ENCODE results near the gene MAPK11.

The MAPK11 gene

DNA sequence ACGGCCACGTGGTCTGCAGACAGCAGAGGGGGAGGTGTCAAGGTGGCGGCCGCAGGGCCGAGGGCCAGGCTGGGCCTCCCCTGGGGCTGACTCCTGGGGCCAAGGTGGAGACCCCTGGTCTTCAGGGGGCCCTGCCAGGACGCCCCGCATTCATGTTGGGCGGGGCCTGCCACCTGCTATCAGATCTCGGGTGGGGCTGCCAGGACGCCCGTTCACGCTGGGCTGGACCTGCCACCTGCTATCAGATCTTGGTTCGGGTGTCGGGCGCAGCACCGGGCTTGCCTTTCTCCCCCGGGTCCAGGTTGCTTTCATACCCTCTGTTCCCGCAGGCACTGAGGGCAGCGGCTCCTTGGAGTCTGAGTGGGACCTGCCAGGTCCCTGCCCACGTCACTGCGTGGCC lies 16.1 kb upstream of the MAPK11 start:
- Histone ChIP-seq H3K27ac (no peak overlapping the region), H3K4me3 (no peak overlapping the region)
- no peak for DNase-seq (ENCODE audit: low spot score)
- TF ChIP-seq, protein P1, sequence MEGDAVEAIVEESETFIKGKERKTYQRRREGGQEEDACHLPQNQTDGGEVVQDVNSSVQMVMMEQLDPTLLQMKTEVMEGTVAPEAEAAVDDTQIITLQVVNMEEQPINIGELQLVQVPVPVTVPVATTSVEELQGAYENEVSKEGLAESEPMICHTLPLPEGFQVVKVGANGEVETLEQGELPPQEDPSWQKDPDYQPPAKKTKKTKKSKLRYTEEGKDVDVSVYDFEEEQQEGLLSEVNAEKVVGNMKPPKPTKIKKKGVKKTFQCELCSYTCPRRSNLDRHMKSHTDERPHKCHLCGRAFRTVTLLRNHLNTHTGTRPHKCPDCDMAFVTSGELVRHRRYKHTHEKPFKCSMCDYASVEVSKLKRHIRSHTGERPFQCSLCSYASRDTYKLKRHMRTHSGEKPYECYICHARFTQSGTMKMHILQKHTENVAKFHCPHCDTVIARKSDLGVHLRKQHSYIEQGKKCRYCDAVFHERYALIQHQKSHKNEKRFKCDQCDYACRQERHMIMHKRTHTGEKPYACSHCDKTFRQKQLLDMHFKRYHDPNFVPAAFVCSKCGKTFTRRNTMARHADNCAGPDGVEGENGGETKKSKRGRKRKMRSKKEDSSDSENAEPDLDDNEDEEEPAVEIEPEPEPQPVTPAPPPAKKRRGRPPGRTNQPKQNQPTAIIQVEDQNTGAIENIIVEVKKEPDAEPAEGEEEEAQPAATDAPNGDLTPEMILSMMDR (IDR thresholded peaks at IDR 0.05) = no peak

DNA sequence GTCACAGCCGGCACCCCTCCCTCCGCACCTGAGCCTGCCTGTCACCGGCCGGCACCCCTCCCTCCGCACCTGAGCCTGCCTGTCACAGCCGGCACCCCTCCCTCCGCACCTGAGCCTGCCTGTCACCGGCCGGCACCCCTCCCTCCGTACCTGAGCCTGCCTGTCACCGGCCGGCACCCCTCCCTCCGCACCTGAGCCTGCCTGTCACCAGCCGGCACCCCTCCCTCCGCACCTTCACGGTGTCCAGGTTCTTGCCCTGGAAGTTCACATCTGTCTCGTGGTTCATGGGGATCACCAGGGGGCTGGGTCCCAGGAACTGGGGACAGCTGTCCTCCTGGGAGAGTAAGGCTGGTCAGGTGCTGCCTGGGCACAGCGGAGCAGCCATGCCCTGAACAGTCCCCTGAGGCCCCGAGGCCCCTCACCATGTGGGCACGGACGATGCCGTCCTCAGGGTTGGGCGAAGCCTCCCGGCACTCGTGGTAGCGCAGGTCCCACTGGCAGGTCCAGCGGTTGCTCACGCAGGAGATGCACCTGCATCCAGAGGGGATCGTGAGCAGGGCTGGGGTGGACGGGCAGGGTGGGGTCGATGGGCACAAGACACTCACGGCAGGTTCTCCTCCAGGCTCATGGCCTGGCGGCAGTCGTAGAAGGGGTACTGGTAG lies 15.5 kb upstream of the MAPK11 start:
- no peak overlapping the region for H3K4me3 ChIP-seq
- no peak overlapping the region for H3K27ac ChIP-seq
- DNase-seq (ENCODE audit: low spot score) = no peak
- TF ChIP-seq, protein P1 (IDR thresholded peaks at IDR 0.05) = no peak

DNA sequence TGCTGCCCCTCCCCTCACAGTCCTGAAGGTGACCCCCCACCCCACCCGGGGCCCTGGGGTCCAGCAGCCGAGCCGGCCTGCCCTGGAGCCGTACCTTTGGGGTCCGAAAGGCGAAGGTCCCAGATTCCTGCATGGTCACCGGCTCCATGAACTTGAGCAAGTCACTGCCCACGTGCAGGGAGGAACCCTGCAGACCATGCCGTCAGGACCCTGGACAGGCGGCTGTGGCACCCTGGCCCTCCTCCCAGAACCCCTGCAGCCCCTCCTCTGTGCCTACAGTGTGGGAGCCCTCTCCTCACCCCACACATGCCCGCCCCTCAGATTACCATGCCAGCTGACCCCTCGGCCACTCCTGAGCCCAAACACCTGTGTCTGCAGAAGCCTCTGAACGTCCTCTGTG lies 14.3 kb upstream of the MAPK11 start:
- Histone ChIP-seq H3K27ac (no peak overlapping the region), H3K4me3 (no peak overlapping the region)
- DNase-seq (ENCODE audit: low spot score) = no peak
- TF ChIP-seq, protein P1 (IDR thresholded peaks at IDR 0.05) = no peak

DNA sequence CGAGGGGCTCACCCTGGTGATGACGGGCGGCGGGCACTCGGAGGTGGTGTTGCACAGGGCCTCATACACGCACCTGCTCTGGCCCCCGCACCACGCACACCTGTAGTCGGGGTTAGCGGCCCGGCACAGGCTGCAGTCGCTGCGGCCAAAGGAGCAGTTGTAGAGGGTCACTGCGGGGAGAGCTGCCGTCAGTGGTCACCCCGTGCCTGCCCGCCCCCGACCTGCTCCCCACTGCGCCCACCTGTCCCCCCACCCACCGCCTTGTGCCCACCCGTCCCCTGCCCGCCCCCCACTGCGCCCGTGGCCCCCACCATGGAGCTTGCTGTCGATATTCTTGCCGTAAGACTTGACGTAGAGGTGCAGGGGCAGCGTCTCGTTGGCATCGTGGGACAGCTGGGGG lies 13.6 kb upstream of the MAPK11 start:
- no peak overlapping the region for H3K4me3 ChIP-seq
- no peak for DNase-seq (ENCODE audit: low spot score)
- TF ChIP-seq, protein P1 (IDR thresholded peaks at IDR 0.05) = no peak
- no peak overlapping the region for H3K27ac ChIP-seq

DNA sequence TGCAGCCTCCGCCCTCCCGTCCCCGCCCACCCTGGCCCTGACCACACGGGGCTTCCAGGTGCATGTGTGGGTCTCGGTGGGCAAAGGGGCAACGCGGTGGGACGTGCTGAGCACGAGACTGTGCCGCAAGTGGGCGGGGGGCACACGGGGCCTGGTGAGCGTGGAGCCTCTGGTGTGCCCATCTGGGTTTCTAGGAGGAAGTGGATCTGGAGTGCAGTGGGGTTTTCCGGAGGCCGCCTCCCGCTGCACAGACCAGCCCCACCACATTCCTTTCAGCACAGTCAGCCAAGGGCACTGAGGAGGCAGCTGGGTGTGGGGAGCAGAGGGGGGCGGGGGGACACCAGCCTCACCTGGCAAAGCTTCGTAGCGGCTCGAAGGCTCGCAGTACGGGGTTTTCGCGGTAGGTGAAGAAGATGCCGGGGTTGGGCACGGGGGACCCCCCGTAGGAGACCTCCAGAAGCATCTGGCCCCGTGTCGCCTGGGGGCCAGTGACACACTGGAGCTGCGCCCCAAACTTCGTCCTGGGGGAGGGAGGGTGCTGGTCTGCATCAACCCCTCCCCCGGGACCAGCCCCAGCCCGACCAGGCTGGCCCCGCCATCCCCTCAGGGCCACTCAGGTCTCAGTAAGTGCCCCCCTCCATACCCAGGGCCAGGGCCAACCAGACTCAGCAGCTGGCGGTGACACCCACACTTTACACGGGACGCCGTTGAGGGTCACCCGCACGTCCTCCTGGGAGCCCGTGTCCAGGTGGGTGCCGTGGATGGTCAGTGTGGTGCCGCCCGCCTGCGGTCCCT lies 12.4 kb upstream of the MAPK11 start:
- no peak for DNase-seq (ENCODE audit: low spot score)
- H3K27ac ChIP-seq = peak overlapping the region in 1 of 2 donors; percentile 45
- no peak overlapping the region for H3K4me3 ChIP-seq
- TF ChIP-seq, protein P1 (IDR thresholded peaks at IDR 0.05) = no peak

DNA sequence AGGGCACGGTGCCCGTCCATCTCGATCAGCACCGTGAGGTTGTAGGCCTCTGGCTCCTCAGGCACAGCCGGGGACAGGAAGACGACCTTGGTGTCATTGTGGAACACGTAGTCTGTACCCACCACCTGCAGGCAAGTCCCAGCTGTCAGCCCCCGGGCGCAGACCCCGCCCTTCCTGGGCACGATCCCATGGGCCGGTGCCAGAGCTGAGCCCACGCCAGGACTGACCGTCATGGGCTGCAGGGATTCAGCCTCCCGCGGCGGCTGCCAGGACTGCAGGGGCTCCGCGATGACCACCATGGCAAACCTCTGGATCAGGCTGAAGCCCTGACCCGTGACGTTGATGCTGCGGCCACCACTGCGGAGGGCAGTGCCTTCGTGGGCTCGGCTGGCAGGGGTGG lies 11.8 kb upstream of the MAPK11 start:
- no peak overlapping the region for H3K4me3 ChIP-seq
- TF ChIP-seq, protein P1 (IDR thresholded peaks at IDR 0.05) = no peak
- no peak for DNase-seq (ENCODE audit: low spot score)
- peak overlapping the region in 1 of 2 donors; percentile 45 for H3K27ac ChIP-seq

DNA sequence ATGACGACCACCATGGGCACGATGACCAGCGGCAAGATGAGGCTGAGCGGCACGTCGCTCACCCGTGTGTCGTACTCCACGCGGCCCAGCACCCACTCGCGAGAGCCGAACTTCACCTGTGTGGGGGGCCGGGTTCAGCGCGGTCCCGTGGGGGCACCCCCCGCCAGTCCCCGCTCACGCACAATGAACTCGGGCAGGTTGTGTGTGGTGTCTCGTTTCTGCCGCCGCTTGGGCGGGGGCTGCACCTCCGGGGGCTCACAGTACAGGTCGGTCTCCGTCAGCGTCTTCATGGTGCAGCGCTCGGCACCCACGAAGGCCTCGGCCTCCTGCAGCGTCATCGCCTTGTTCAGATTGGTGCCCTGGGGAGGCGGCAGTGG lies 11.2 kb upstream of the MAPK11 start:
- Histone ChIP-seq H3K27ac (no peak overlapping the region), H3K4me3 (no peak overlapping the region)
- no peak for DNase-seq (ENCODE audit: low spot score)
- TF ChIP-seq, protein P1 (IDR thresholded peaks at IDR 0.05) = no peak
